Activated CD8-positive, alpha-beta memory T cell treated with anti-CD3 and anti-CD28 coated beads for 48 hours (primary cell): ENCODE results near the gene IFNG.

ENCODE experiments used
- DNase-seq, 3 experiments: peaks; one replicate each; pipeline ENCODE4 v3.0.0-alpha.2; 2020; ENCODE audit warnings: low read depth in 2 of 3, low spot score in 2 of 3

IFNG gene

DNA sequence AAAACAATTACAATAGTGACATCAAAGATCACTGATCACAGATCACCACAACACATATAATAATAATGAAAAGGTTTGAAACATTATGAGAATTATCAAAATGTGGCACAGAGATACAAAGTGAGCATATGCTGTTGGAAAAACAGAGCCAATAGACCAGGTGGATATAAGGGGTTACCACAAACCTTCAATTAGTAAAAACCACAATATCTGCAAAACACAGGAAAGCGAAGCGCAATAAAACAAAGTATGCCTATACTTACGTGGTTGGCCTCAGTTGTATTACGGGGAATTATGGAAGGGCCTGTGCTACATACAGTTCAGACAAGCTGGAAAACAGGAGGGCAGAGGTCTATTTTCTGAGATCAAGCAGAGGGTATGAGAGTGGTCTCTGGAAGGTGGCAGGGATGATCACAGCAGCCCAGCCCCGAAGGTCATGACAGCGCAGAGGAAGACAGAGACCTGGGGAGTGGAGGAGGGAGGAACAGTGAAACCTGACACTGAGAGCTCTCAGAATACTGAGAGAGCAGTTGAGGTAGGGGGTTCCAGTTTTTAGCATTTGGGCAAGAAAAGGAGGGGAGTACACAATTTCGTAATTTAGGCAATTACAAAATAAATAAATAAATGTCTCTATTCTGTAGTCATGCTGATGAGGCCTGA lies 41.3 kb downstream of the IFNG start:
- DNase-seq, result no peak

DNA sequence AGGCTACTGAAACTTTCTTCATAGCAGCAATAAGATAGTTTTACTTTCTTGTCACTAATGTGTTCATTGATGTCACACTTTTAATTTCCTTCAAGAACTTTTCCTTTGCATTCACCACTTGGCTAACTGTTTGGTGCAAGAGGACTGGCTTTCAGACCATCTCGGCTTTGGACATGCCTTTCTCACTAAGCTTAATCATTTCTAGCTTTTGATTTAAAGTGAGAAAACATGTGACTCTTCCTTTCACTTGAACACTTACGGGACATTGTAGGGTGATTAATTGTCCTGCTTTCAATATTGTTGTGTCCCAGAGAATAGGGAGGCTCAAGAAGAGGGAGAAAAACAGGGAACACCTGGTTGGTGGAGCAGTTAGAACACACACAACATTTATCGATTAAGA lies 41.9 kb downstream of the IFNG start:
- DNase-seq, result no peak

DNA sequence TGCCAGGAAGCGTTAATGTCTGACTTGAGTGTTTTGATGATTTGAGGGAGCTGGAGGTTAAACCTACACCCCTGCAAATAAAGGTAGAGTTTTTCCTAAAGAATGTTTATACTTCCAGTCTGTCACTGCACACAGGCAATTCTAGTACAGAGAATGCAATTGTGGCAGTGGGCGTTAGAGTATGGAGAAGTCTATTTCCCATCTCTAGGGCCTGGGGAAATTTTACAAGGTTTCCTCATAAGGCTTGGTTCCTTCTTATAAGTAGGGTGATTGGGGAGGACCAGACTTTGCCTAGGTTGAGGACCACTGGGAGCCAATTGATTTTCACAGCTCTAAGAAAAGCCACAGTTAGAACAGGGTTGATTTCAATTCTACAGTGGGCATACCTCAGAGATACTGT lies 44.3 kb downstream of the IFNG start:
- DNase-seq, result no peak

DNA sequence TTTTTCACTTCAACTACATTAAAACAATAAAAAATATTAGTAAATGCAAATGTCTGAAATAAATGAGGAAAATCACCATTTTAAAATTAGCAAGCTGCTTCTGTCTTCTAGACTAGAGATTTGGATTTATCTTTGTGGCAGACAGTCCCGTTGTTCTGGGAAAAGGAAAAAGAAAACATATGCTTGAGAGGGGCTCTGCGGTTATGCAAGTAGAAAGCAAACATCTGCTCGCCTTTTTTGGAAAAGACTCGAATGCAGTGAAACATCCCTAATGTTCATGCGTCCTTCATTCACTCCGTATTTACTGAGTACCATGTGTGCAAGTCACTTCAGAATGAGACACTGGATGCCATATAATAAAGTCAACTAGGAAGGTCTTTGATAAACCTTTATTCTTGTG lies 44.9 kb downstream of the IFNG start:
- DNase-seq, result no peak

DNA sequence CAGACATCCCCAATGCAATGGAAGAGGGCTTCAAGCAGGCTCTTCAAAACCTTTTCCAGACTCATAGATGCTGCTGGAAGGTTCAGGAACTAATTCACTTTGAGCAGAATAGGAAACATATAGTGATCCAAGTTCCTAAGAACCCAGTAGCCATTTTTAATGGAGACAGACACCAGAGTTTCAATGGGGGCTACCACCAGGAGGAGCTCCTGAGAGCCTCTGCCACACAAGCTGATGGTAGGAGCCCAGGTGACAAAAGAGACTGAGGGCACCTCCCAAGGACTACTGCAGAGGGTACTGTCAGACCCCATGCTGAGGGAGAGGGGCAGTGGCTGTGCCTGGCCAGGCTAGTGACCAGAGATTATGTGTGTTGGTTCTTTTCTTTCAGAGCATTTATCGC lies 45.9 kb downstream of the IFNG start:
- no peak for DNase-seq

DNA sequence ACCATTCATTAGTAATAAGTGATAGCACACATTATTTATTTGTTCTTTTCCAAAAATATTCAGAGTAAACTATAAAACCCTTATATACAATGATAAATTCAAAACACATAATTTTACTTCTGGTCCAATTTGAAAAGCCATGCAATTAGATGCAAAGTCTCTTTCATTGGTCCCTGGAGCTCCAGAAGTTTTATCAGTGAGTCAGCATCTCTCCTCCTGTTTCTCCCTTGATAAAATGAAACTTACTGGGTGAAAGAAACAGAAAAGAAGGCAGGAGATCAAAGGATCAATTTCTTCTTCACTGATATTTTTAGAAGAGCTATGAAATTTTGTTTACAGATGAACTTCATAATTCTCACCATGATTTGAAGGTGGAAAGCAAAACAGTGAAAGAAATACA lies 47.5 kb downstream of the IFNG start:
- no peak for DNase-seq

DNA sequence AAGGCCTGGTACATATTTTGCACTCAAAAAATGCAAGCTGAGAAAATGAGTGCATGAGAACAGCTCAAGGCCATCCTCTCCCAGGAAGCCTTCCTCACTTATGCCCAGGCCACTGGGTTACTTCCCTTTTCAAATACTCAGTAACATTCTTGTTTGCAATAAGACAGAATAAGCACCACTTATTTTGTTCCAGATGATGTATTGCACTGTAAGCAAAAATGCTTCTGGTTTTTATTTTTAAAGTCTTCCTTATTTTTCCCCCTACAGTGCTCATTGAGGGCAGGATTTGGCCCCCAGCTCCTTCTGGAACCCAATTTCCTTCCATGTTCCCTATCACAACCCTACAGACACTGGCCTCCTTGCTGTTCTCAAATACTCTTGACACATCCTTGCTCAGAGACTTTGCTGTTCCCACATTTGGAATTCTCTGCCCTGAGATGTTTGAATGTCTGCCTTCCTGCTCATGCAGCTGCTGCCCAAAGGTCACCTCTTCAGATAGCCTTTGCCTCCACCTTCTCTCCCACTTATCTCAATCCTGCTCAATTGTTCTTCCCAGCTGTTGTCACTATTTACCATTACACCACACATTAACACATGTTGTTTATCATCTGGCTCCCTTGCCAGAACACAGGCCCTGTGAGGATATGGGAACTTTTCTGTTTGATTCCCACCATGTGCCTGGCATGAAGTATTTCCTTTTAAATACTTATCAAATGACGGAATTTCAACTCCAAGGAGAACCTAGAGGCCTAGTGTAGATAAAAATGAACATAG lies 49.9 kb downstream of the IFNG start:
- no peak for DNase-seq

DNA sequence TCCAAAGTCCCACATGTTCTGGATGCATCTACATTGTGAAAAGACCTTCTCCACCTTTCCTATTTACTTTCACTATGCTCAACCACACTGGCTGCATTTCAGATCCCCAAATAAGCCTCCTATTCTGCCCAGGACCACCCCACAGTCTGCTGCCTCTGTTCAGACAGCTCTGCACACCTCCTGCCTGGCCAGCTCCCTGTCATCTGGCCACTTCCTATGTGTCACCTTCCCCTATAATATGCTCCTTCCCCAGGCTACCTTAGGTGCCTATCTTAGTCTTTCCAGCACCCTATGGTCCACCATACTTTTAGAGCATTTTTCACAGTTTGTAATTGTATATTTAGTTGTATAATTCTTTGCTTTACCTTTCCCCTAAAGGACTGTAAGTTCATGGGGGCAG lies 50.5 kb downstream of the IFNG start:
- no peak for DNase-seq

DNA sequence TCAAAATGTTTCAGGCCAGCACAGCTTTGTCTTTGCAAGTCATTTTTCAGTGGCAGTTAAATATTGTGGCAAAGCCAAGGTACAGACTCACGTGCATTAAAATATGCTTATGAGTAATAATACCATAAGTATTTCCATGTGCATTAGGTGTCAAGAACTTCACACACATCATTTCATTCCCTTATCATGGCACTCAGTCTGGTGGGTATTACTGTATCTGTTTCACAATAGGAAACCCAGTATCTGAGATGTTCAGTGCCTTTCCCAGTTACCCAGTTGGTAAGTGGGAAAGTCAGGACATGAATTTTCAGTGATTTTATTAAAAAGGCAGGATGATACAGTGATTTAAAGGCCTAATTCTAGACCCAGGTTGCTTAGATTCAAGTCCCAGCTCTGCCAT lies 52.9 kb downstream of the IFNG start:
- no peak for DNase-seq

DNA sequence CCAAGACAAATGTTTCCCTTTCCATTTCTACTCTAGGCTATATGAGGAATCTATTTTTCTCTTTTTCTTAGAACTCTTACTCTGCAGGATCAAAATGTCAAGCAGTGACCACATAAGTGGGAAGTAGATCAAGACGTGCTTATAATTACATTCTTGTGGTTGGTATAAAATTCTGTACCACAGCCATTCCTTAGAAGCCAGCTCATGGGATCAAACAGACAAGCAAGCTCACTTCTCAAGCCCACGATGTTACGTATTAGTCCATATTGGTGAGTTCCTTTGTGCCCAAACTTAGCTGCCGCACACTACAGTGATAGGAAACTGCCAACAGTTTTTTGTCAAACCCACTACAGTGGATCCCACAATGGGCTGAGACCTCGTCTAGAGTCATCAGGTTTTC lies 53.4 kb downstream of the IFNG start:
- DNase-seq, result no peak
